Stomach (tissue), 9 donors: ENCODE measurements around the gene TMA7B. TPM values are rescaled to one million over a fixed set of nuclear protein-coding genes. Genes with fewer than 3 reads are reported as not detected.

Source experiments
- DNase-seq, 2 donors: peaks; one replicate each; pipeline versions ENCODE4 v3.0.0 to v3.0.0-alpha.2; 2013 to 2019
- H3K27ac ChIP-seq, 5 donors: fragments of 200-600 bp in 4 of 5; sonication (generic) in 4 of 5; one replicate each; pipeline ENCODE4 v1.5.1; 2013 to 2019; ENCODE audit warnings: mild to moderate bottlenecking in 1 of 5, moderate library complexity in 1 of 5
- H3K27me3 ChIP-seq, 3 donors: fragments of 200-600 bp; sonication (generic); one replicate each; pipeline ENCODE4 v1.5.1; 2017 to 2019; ENCODE audit warnings: mixed run types in 1 of 3
- H3K36me3 ChIP-seq, 4 donors: fragments of 200-600 bp; sonication (generic); 1 replicate in 3 of 4; 2 replicates in 1 of 4; pipeline ENCODE4 v1.5.1; 2016 to 2019
- H3K4me1 ChIP-seq, 4 donors: fragments of 200-600 bp; sonication (generic); one replicate each; pipeline ENCODE4 v1.5.1; 2016 to 2019
- H3K4me3 ChIP-seq, 4 donors: fragments of 200-600 bp; sonication (generic) in 3 of 4; one replicate each; pipeline ENCODE4 v1.5.1; 2016 to 2019; ENCODE audit warnings: mild to moderate bottlenecking in 1 of 4
- H3K9me3 ChIP-seq, 4 donors: fragments of 200-600 bp; sonication (generic); one replicate each; pipeline ENCODE4 v1.5.1; 2016 to 2019
- EP300 ChIP-seq: sonication (generic); formaldehyde crosslinking; IDR thresholded peaks from one replicate; pipeline ENCODE4 v1.6.1; 2017; ENCODE audit warnings: antibody characterized with exemption
- POLR2A ChIP-seq, 4 donors: fragments of 450-650 bp; IDR thresholded peaks; one replicate each; pipeline ENCODE4 v1.6.1; 2016; ENCODE audit warnings: antibody characterized with exemption in 4 of 4, control low read depth in 2 of 4, mild to moderate bottlenecking in 1 of 4, moderate library complexity in 1 of 4
- POLR2AphosphoS5 ChIP-seq, 3 donors: sonication (generic); formaldehyde crosslinking; IDR thresholded peaks; one replicate each; pipeline ENCODE4 v1.6.1; 2016; ENCODE audit warnings: antibody characterized with exemption in 3 of 3
- WGBS, 5 donors: extraction: QIAGEN DNeasy Blood & Tissue Kit in 3 of 5; methylation state at CpG; one replicate each; pipeline versions ENCODE4 v1.1.5 to v1.1.7; 2013 to 2018; 5-methylcytosine and 5-hydroxymethylcytosine counted together
- intact Hi-C: fragments of 100-400 bp; cut with DNase I; formaldehyde crosslinking; loops from one replicate; pipeline ENCODE4 v1.15.1; 2023; ENCODE audit warnings: low total_unique reads
- polyA plus RNA-seq, 3 donors: library from polyadenylated mRNA; stranded (reverse); fragments of 200-250 nt; gene quantifications; one replicate each; pipeline ENCODE4 v1.2.3, GENCODE V29; 2013
- total RNA-seq, 5 donors: library from RNA; depleted of rRNA; stranded (reverse); fragments of >200 nt; gene quantifications; one replicate each; pipeline versions ENCODE4 v1.1.0 to v1.2.3, GENCODE V29; 2014 to 2016
- TF ChIP-seq, protein P1 (sequence below), 7 experiments: fragments of 450-650 bp in 4 of 7; fragments of 200-600 bp in 3 of 7; sonication (generic) in 3 of 7; IDR thresholded peaks; one replicate each; pipeline ENCODE4 v1.5.1; 2016 to 2019; ENCODE audit warnings: antibody characterized with exemption in 7 of 7, control low read depth in 2 of 7, mild to moderate bottlenecking in 1 of 7
- donor health status: healthy with polysubstance abuse.
- donor health status: Bipolar disorder and iron deficiency.
- donor health status: healthy.

TMA7B gene
- total and polyA plus RNA-seq, 8 donors: 1.1 to 1.3 TPM; not detected in 6

DNA sequence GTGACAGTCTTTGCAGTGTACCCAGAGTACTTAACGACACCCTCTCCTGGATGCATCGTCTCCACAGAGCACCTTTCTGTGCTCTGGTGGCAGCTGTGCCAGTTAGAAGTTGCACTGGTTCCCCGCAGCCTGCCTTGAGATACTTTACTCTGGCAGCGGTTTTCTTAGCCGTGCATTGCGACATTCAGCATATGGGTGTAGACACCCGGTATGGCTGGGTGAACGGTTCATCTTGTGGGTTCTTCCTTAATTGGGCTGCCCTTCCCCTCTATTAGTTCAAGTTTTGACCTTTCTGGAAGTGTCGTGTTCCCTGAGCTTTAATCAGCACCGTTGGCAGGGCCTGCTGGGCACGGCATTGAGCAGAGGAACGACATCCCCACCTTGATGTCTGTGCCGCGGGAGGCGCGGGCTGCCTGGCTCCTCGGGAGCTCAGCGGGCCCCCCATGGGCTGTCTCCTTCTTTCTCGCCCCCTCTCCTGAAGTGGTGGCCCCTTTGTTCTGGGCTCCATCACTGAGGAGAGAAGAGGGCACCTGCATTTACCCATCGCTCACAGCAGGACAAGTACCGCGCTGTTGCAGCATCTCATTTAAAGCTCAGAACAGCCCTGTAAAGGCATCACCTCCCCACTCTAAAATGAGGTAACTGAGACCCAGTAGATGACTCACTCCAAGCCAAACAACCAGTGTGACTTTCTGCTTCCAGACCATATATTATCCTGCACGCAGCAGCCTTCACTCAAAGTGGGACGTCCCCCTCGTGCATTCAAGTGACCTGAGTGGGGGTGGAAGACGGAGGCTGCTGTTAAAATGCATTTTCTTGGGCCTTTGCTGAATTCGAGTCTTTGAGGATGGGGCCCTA, 47.9 kb downstream of the TMA7B start:
- intact Hi-C loops: no loop called here
- DNase-seq: no peak
- 71 to 79% (median 76%) methylated on average over 26 to 27 of the region's 27 CpGs for WGBS, 5 donors
- no peaks in the 10 kb centered on the region for H3K36me3 ChIP-seq
- H3K4me1 ChIP-seq: peaks cover 0 to 29% (median 21%) of the 10 kb centered on the region in 4 donors
- no peak overlapping the region for H3K4me3 ChIP-seq
- TF ChIP-seq EP300: no peak
- no peak for TF ChIP-seq POLR2A (IDR thresholded peaks at IDR 0.05)
- no peak for TF ChIP-seq POLR2AphosphoS5 (IDR thresholded peaks at IDR 0.05)
- TF ChIP-seq, protein P1, sequence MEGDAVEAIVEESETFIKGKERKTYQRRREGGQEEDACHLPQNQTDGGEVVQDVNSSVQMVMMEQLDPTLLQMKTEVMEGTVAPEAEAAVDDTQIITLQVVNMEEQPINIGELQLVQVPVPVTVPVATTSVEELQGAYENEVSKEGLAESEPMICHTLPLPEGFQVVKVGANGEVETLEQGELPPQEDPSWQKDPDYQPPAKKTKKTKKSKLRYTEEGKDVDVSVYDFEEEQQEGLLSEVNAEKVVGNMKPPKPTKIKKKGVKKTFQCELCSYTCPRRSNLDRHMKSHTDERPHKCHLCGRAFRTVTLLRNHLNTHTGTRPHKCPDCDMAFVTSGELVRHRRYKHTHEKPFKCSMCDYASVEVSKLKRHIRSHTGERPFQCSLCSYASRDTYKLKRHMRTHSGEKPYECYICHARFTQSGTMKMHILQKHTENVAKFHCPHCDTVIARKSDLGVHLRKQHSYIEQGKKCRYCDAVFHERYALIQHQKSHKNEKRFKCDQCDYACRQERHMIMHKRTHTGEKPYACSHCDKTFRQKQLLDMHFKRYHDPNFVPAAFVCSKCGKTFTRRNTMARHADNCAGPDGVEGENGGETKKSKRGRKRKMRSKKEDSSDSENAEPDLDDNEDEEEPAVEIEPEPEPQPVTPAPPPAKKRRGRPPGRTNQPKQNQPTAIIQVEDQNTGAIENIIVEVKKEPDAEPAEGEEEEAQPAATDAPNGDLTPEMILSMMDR (IDR thresholded peaks at IDR 0.05): no peak
- H3K27ac ChIP-seq: no peak overlapping the region
- H3K9me3 ChIP-seq: no peaks in the 10 kb centered on the region
- H3K27me3 ChIP-seq: peaks cover 0 to 34% (median 0%) of the 10 kb centered on the region in 3 donors

- TF ChIP-seq POLR2AphosphoS5 (IDR thresholded peaks at IDR 0.05) (no peak), POLR2A (IDR thresholded peaks at IDR 0.05) (no peak), EP300 (no peak)
- TF ChIP-seq, protein P1 (IDR thresholded peaks at IDR 0.05): no peak
- no peak overlapping the region for H3K27ac ChIP-seq
- WGBS, 5 donors: 78 to 85% (median 78%) methylated on average over 10 of the region's 10 CpGs
- H3K36me3 ChIP-seq: no peaks in the 10 kb centered on the region
- H3K4me1 ChIP-seq: peaks cover 0 to 29% (median 19%) of the 10 kb centered on the region in 4 donors
- no peak for DNase-seq
- H3K27me3 ChIP-seq: peaks cover 0 to 34% (median 0%) of the 10 kb centered on the region in 3 donors
- intact Hi-C loops: no loop called here
- no peaks in the 10 kb centered on the region for H3K9me3 ChIP-seq
- H3K4me3 ChIP-seq: no peak overlapping the region
Observed at GRCh38 chr22:40008726-40009291, 48.6 kb downstream of the TMA7B start.

GRCh38 chr22:40009292-40009774, 49.1 kb downstream of the TMA7B start:
- WGBS, 5 donors: 14 to 29% (median 21%) methylated on average over 11 of the region's 11 CpGs
- no peak overlapping the region for H3K27ac ChIP-seq
- peaks cover 0 to 34% (median 0%) of the 10 kb centered on the region in 3 donors for H3K27me3 ChIP-seq

More at GRCh38 chr22:40009292-40009774, 49.1 kb downstream of the TMA7B start:
- TF ChIP-seq, protein P1 (IDR thresholded peaks at IDR 0.05): no peak
- H3K4me3 ChIP-seq: no peak overlapping the region
- no peaks in the 10 kb centered on the region for H3K9me3 ChIP-seq
- DNase-seq: peak in 1 of 2 donors; percentile 41
- intact Hi-C loops: no loop called here
- H3K4me1 ChIP-seq: peaks cover 0 to 29% (median 20%) of the 10 kb centered on the region in 4 donors
- no peaks in the 10 kb centered on the region for H3K36me3 ChIP-seq
